Tibial nerve (tissue), 4 donors: ENCODE data around the gene USP24. TPM values are rescaled to one million over a fixed set of nuclear protein-coding genes. Genes with fewer than 3 reads are reported as not detected.
A peak's percentile ranks its signal among the peaks of the same experiment; 100 is the strongest.

ENCODE experiments used
- DNase-seq, 2 donors: peaks; one replicate each; pipeline ENCODE4 v3.0.0-alpha.2; 2019; ENCODE audit warnings: low spot score in 2 of 2
- H3K27ac ChIP-seq, 4 donors: fragments of 200-600 bp; sonication (generic) in 3 of 4; one replicate each; pipeline ENCODE4 v1.5.1; 2017 to 2019; ENCODE audit warnings: mild to moderate bottlenecking in 1 of 4
- H3K27me3 ChIP-seq, 2 donors: fragments of 200-600 bp; sonication (generic) in 1 of 2; one replicate each; pipeline versions ENCODE4 v1.5.1 to v1.6.0; 2017 to 2019
- H3K36me3 ChIP-seq, 3 donors: fragments of 200-600 bp; sonication (generic); one replicate each; pipeline ENCODE4 v1.5.1; 2018 to 2019
- H3K4me1 ChIP-seq, 4 donors: fragments of 200-600 bp; sonication (generic) in 3 of 4; one replicate each; pipeline ENCODE4 v1.5.1; 2017 to 2019
- H3K4me3 ChIP-seq, 4 donors: fragments of 200-600 bp; sonication (generic) in 3 of 4; one replicate each; pipeline ENCODE4 v1.5.1; 2017 to 2019; ENCODE audit warnings: mild to moderate bottlenecking in 1 of 4, moderate library complexity in 1 of 4
- H3K9me3 ChIP-seq, 4 donors: fragments of 200-600 bp; sonication (generic) in 3 of 4; one replicate each; pipeline ENCODE4 v1.5.1; 2017 to 2019
- CTCF ChIP-seq, 5 experiments: fragments of 200-600 bp in 3 of 5; fragments of 450-650 bp in 2 of 5; sonication (generic) in 3 of 5; IDR thresholded peaks; one replicate each; pipeline ENCODE4 v1.5.1; 2016 to 2019; ENCODE audit warnings: antibody characterized with exemption in 5 of 5, mild to moderate bottlenecking in 3 of 5, moderate library complexity in 2 of 5
- EP300 ChIP-seq, 2 donors: sonication (generic); formaldehyde crosslinking; IDR thresholded peaks; one replicate each; pipeline ENCODE4 v1.6.1; 2017; ENCODE audit warnings: antibody characterized with exemption in 2 of 2, mild to moderate bottlenecking in 1 of 2
- POLR2A ChIP-seq, 2 donors: fragments of 450-650 bp; IDR thresholded peaks; one replicate each; pipeline ENCODE4 v1.6.1; 2017; ENCODE audit warnings: antibody characterized with exemption in 2 of 2, mild to moderate bottlenecking in 2 of 2, moderate library complexity in 2 of 2
- WGBS, 2 donors: methylation state at CpG; one replicate each; pipeline ENCODE4 v1.1.5; 2018; 5-methylcytosine and 5-hydroxymethylcytosine counted together
- total RNA-seq, 4 donors: library from RNA; depleted of rRNA; stranded (reverse); fragments of >200 nt; gene quantifications; one replicate each; pipeline ENCODE4 v1.1.0, GENCODE V29; 2016

Gene USP24
- total RNA-seq, 4 donors from 2014 or later = 46.8 to 63.8 (median 55.7) TPM

- no peak overlapping the region for H3K4me3 ChIP-seq
- peak; percentile 24 to 67 for DNase-seq
- no peak for TF ChIP-seq POLR2A (IDR thresholded peaks at IDR 0.05)
- TF ChIP-seq EP300 (IDR thresholded peaks at IDR 0.05) = no peak
- TF ChIP-seq CTCF (IDR thresholded peaks at IDR 0.05) = no peak
These were observed 68.4 kb downstream of the USP24 start for GRCh38 chr1:55146781-55147180.

GRCh38 chr1:55144886-55145285, 70.3 kb downstream of the USP24 start:
- TF ChIP-seq EP300 (IDR thresholded peaks at IDR 0.05) (no peak), CTCF (IDR thresholded peaks at IDR 0.05) (no peak), POLR2A (IDR thresholded peaks at IDR 0.05) (no peak)
- Histone ChIP-seq H3K9me3 (no peaks in the 10 kb centered on the region), H3K27me3 (no peaks in the 10 kb centered on the region), H3K36me3 (peaks cover 0 to 66% (median 0%) of the 10 kb centered on the region in 3 donors), H3K27ac (no peak overlapping the region), H3K4me3 (no peak overlapping the region), H3K4me1 (peaks cover 0 to 16% (median 0%) of the 10 kb centered on the region in 4 donors)
- WGBS, 2 donors = 95 to 96% methylated on average over 6 of the region's 6 CpGs
- no peak for DNase-seq

More at GRCh38 chr1:55146781-55147180, 68.4 kb downstream of the USP24 start:
- H3K27me3 ChIP-seq = no peaks in the 10 kb centered on the region
- 55 to 57% methylated on average over 2 of the region's 2 CpGs for WGBS, 2 donors
- peaks cover 0 to 61% (median 0%) of the 10 kb centered on the region in 3 donors for H3K36me3 ChIP-seq
- no peak overlapping the region for H3K27ac ChIP-seq
- H3K9me3 ChIP-seq = no peaks in the 10 kb centered on the region
- peaks cover 0 to 4% (median under 1%) of the 10 kb centered on the region in 4 donors for H3K4me1 ChIP-seq

- no peak overlapping the region for H3K4me3 ChIP-seq
- no peaks in the 10 kb centered on the region for H3K27me3 ChIP-seq
- WGBS, 2 donors = 89 to 90% methylated on average over 3 of the region's 3 CpGs
- no peak for TF ChIP-seq CTCF (IDR thresholded peaks at IDR 0.05)
- no peak for TF ChIP-seq POLR2A (IDR thresholded peaks at IDR 0.05)
- DNase-seq = no peak
- H3K4me1 ChIP-seq = peaks cover 0 to 16% (median 0%) of the 10 kb centered on the region in 4 donors
- H3K36me3 ChIP-seq = peaks cover 0 to 66% (median 3%) of the 10 kb centered on the region in 3 donors
- H3K9me3 ChIP-seq = no peaks in the 10 kb centered on the region
- H3K27ac ChIP-seq = no peak overlapping the region
These were observed 71.5 kb downstream of the USP24 start for GRCh38 chr1:55143684-55144083.

GRCh38 chr1:55141295-55141893, 73.8 kb downstream of the USP24 start:
- peak overlapping the region in 2 of 4 donors; percentile 61 to 74 for H3K27ac ChIP-seq
- WGBS, 2 donors = 77 to 78% methylated on average over 1 of the region's 1 CpG
- no peak for TF ChIP-seq EP300 (IDR thresholded peaks at IDR 0.05)
- no peaks in the 10 kb centered on the region for H3K9me3 ChIP-seq
- H3K36me3 ChIP-seq = peaks cover 0 to 79% (median 10%) of the 10 kb centered on the region in 3 donors
- no peaks in the 10 kb centered on the region for H3K27me3 ChIP-seq
- H3K4me1 ChIP-seq = peaks cover 0 to 13% (median 0%) of the 10 kb centered on the region in 4 donors
- no peak overlapping the region for H3K4me3 ChIP-seq
- DNase-seq = no peak

- TF ChIP-seq EP300 (IDR thresholded peaks at IDR 0.05) (peak in 1 of 2 donors; percentile 62), POLR2A (IDR thresholded peaks at IDR 0.05) (no peak), CTCF (IDR thresholded peaks at IDR 0.05) (peak; percentile 74 to 86 (median 76))
- 0 to 1% methylated on average over 3 of the region's 3 CpGs for WGBS, 2 donors
- Histone ChIP-seq H3K27me3 (no peaks in the 10 kb centered on the region), H3K27ac (peak overlapping the region in 2 of 4 donors; percentile 61 to 74), H3K9me3 (no peaks in the 10 kb centered on the region), H3K4me1 (peaks cover 0 to 13% (median 0%) of the 10 kb centered on the region in 4 donors), H3K4me3 (no peak overlapping the region), H3K36me3 (peaks cover 0 to 81% (median 10%) of the 10 kb centered on the region in 3 donors)
- DNase-seq = peak; percentile 40 to 94
These were observed 74.6 kb downstream of the USP24 start for GRCh38 chr1:55140546-55140983.
